ENCODE measurements around the gene ASTE1.
"Not testable (repeated sequence)": the region's sequence is repeated elsewhere in the genome, so short reads cannot be mapped to it uniquely, and the experiment has no call there.

ASTE1 gene, protein sequence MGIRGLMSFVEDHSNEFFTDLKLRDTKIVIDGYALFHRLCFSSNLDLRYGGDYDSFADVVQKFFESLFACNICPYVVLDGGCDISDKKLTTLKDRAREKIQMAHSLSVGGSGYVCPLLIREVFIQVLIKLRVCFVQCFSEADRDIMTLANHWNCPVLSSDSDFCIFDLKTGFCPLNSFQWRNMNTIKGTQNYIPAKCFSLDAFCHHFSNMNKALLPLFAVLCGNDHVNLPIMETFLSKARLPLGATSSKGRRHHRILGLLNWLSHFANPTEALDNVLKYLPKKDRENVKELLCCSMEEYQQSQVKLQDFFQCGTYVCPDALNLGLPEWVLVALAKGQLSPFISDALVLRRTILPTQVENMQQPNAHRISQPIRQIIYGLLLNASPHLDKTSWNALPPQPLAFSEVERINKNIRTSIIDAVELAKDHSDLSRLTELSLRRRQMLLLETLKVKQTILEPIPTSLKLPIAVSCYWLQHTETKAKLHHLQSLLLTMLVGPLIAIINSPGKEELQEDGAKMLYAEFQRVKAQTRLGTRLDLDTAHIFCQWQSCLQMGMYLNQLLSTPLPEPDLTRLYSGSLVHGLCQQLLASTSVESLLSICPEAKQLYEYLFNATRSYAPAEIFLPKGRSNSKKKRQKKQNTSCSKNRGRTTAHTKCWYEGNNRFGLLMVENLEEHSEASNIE

DNA sequence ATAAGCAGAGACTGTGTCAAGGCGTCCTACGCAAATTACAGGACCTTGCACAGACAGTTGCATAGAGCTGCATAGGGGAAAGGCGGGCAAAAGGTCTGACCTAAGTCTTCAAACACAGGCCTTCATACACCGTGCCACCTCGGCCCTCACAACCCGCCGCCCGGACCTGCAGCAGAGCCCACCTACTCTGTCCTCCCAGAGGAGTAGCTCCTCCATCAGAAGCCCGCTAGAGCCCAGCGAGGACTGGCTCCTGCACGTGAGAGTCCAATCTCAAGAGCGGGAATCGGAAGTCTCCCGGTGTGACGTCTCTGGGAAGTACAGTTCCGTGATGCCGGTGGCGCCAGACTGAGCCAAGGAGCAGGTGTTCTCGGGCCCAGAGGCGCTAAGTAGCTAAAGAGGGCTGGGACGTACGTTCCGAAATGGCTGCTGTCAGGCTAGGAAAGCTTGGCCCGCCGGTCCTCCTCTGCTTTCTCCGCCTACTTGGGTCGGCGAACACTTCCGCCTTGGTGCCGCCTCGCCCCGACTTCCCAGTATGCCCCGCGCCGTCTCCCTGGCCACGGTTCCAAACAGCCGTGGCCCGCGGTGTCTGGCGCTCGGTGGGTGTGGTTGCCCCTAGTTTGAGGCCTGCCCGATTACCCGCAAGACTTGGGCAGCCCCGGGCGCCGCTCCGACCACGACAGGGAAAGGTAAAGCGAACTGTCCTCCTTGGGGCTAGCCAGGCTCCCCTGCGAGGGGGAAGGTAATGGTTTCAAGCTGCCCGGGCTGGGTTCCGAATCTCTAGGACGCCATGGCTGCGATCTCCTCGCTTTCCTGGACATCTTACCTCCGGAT lies at the start of gene ASTE1, which contains the start of gene NEK11:
Gene ASTE1 (minus strand): TSS at position 505 of the 831 bp plus-strand sequence. CDS start 1,519 bp downstream, outside the sequence.
Gene NEK11 (plus strand): TSS at position 557 of the 831 bp plus-strand sequence. CDS start 2,832 bp downstream, outside the sequence.
- no peaks in the 10 kb centered on the region for H3K36me3 ChIP-seq (ENCODE audit: control insufficient read depth, insufficient read depth, low read length)
- H3K9me3 ChIP-seq (ENCODE audit: control insufficient read depth, insufficient read depth, low read length): no peaks in the 10 kb centered on the region
- peak within 1 kb of the TSS; percentile 57 for H3K9ac ChIP-seq (ENCODE audit: low read depth, low read length)
- H3K27me3 ChIP-seq (ENCODE audit: control insufficient read depth, insufficient read depth, low read length): no peaks in the 10 kb centered on the region
- no peaks in the 10 kb centered on the region for H3K4me1 ChIP-seq (ENCODE audit: control insufficient read depth, insufficient read depth, low read length)
- H3K4me3 ChIP-seq (ENCODE audit: low read depth, low read length): peak within 1 kb of the TSS; percentile 95

DNA sequence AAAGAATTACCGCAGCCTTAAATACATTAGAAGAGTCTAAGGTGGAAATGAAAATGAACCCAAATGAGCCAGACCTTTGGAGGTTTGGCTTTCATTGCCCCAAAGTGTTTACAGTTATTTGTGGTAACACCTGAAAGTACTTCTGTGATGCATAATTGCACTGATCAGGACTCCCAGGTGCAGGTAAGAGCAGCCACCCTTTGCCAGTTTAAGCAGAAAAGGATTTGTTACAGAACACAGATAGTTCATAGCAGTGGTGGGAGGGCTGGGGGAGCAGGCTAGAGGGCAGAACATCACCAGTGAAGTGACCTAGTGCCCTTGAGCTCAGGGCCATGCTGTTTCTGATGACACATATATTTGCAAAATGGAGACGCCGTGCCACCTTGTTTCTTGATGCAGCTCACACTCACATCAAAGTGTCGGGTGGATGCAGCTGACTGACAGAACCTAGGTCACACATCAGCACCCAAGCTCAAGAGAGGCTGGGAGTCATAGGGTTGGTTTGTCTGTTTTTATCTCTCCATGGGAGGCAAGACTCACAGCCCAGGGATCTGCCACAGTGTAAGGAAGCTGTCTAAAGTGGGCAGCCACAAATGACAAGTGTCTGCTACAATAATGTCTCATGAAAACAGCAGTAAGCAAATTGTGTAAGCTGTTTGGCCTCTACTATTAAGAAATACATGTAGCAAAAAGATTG lies 49.2 kb upstream of the ASTE1 start:
- H3K9ac ChIP-seq (ENCODE audit: low read depth, low read length): no peak overlapping the region
- peaks cover 18% of the 10 kb centered on the region for H3K4me1 ChIP-seq (ENCODE audit: control insufficient read depth, insufficient read depth, low read length)

DNA sequence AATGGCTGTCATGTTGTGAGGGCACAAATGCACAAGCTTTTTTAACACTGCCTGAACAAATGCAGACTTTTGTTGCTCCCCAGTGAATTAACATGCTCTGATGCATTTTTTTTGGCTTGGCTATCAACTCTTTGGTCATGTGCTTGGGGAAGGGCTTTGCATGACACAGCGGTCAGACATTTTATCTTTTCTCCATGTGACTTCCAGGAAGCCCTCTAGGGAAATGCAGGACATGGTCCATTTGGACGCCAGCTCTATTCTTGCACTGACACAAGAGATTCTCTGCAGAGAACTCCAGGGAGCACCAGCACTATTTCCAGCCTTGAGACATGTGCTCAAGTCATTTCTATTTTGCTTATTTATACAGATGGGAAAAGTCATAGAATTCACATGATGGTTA lies 46.2 kb upstream of the ASTE1 start:
- Histone ChIP-seq H3K36me3 (ENCODE audit: control insufficient read depth, insufficient read depth, low read length) (no peaks in the 10 kb centered on the region), H3K9me3 (ENCODE audit: control insufficient read depth, insufficient read depth, low read length) (no peaks in the 10 kb centered on the region), H3K4me1 (ENCODE audit: control insufficient read depth, insufficient read depth, low read length) (peaks cover 10% of the 10 kb centered on the region), H3K9ac (ENCODE audit: low read depth, low read length) (no peak overlapping the region), H3K4me3 (ENCODE audit: low read depth, low read length) (no peak overlapping the region), H3K27me3 (ENCODE audit: control insufficient read depth, insufficient read depth, low read length) (no peaks in the 10 kb centered on the region)

More for the DNA sequence above, 49.2 kb upstream of the ASTE1 start:
- Histone ChIP-seq H3K27me3 (ENCODE audit: control insufficient read depth, insufficient read depth, low read length) (no peaks in the 10 kb centered on the region), H3K9me3 (ENCODE audit: control insufficient read depth, insufficient read depth, low read length) (no peaks in the 10 kb centered on the region), H3K4me3 (ENCODE audit: low read depth, low read length) (no peak overlapping the region), H3K36me3 (ENCODE audit: control insufficient read depth, insufficient read depth, low read length) (no peaks in the 10 kb centered on the region)

DNA sequence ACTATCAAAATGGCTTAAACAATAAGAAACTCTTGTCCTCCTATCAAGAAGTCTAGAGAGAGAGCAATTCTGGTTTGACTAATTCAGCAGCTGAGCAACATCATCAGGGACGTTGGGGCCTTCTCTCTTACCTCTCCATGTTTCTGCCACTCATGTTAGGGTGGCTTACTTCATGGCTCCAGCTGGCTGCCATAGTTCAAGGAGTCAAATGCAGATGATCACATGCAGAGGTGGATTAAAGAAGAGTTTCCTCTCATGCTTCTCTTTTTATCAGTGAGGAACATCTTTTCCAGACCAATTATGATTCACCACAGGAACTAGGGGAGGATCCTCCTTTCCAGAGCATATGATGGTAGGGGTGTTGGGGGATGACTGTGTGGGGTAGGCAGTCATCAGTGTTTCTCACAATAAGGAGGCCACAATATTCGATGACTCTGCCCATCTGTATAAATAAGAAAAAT lies 45.5 kb upstream of the ASTE1 start:
- H3K4me3 ChIP-seq (ENCODE audit: low read depth, low read length): no peak overlapping the region
- no peaks in the 10 kb centered on the region for H3K36me3 ChIP-seq (ENCODE audit: control insufficient read depth, insufficient read depth, low read length)
- no peaks in the 10 kb centered on the region for H3K27me3 ChIP-seq (ENCODE audit: control insufficient read depth, insufficient read depth, low read length)
- H3K9ac ChIP-seq (ENCODE audit: low read depth, low read length): no peak overlapping the region
- H3K9me3 ChIP-seq (ENCODE audit: control insufficient read depth, insufficient read depth, low read length): no peaks in the 10 kb centered on the region
- peaks cover 3% of the 10 kb centered on the region for H3K4me1 ChIP-seq (ENCODE audit: control insufficient read depth, insufficient read depth, low read length)

DNA sequence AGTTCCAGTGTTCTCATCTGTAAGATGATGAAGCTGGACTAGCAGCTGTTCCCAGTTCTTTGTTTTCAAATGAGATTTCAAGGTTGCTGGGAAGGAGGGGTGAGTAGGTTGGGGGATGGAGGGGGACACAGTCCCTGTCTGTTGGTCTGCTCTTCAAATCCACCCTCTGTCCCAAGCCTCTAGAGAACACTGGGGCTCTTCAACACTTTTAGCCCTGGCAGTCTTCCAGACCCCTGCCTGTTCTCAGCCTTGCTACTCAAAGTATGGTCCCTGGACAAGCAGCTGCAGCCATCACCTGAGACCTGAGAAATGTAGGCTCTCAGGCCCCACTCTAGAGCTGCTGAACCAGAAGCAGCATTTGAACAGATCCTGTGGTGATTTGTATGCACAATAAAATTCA lies 41.4 kb upstream of the ASTE1 start:
- Histone ChIP-seq H3K9ac (ENCODE audit: low read depth, low read length) (no peak overlapping the region), H3K4me1 (ENCODE audit: control insufficient read depth, insufficient read depth, low read length) (no peaks in the 10 kb centered on the region)

DNA sequence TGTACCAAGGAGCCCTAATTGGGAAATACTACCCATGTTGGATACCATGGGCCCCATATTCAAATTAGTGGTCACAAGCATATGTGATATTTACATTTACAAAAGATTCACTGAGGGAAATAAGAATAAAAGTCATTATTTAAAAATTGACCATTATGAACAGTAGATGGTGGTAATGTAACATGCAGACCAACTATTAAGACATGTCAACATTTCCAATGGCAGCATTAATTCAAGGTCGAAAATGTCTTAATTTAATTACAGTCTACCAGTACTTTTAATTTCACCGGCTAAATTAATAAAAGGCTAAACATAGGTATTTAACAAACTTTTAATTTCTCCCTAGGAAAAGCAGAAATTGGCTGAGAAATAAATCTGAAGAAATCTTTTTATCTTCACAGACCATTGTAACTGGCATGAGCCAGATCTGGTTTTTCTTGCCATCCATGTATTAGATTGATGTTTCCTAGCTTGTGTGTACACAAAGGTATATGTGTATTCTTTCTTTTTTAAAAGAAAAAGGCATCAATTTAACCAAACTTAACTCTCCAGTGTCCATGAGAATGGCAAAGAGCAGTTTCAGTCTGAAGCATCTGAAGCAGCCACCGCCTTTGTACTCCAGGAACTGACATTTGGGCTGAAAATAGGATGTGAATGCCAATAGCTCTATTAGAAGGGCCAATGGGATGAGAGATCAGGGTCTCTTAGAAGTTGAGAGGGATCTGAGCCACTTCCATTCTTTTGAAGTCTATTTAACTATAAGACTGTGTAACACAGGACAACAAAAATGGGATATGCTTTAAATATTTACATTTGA lies 26.6 kb upstream of the ASTE1 start:
- Histone ChIP-seq H3K27me3 (ENCODE audit: control insufficient read depth, insufficient read depth, low read length) (no peaks in the 10 kb centered on the region), H3K4me3 (ENCODE audit: low read depth, low read length) (no peak overlapping the region), H3K9me3 (ENCODE audit: control insufficient read depth, insufficient read depth, low read length) (no peaks in the 10 kb centered on the region), H3K9ac (ENCODE audit: low read depth, low read length) (no peak overlapping the region), H3K4me1 (ENCODE audit: control insufficient read depth, insufficient read depth, low read length) (peaks cover 3% of the 10 kb centered on the region), H3K36me3 (ENCODE audit: control insufficient read depth, insufficient read depth, low read length) (no peaks in the 10 kb centered on the region)

More for the DNA sequence above, 41.4 kb upstream of the ASTE1 start:
- no peaks in the 10 kb centered on the region for H3K27me3 ChIP-seq (ENCODE audit: control insufficient read depth, insufficient read depth, low read length)
- H3K4me3 ChIP-seq (ENCODE audit: low read depth, low read length): no peak overlapping the region
- no peaks in the 10 kb centered on the region for H3K9me3 ChIP-seq (ENCODE audit: control insufficient read depth, insufficient read depth, low read length)
- H3K36me3 ChIP-seq (ENCODE audit: control insufficient read depth, insufficient read depth, low read length): no peaks in the 10 kb centered on the region

DNA sequence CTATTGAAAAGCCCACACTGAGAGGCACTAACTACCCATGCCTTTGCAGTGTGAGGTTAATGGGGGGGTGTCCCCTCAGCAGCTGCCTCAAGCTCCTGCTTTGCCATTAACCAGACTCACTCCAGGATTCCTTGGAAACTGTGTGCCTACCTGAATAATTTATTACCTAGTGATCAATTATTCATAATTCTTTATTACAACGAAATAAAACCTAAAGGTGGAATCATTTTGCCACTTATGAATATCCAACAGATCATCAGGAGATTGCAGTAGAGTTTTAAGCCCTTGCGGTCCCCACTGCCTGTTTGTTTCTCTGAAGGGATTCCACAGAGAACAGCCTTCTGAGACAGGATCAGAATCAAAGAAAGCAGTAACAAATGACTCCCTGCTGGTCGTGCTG lies 23.4 kb upstream of the ASTE1 start:
- Histone ChIP-seq H3K36me3 (ENCODE audit: control insufficient read depth, insufficient read depth, low read length) (no peaks in the 10 kb centered on the region), H3K4me3 (ENCODE audit: low read depth, low read length) (no peak overlapping the region), H3K9me3 (ENCODE audit: control insufficient read depth, insufficient read depth, low read length) (no peaks in the 10 kb centered on the region), H3K4me1 (ENCODE audit: control insufficient read depth, insufficient read depth, low read length) (peaks cover 3% of the 10 kb centered on the region), H3K9ac (ENCODE audit: low read depth, low read length) (no peak overlapping the region), H3K27me3 (ENCODE audit: control insufficient read depth, insufficient read depth, low read length) (no peaks in the 10 kb centered on the region)

DNA sequence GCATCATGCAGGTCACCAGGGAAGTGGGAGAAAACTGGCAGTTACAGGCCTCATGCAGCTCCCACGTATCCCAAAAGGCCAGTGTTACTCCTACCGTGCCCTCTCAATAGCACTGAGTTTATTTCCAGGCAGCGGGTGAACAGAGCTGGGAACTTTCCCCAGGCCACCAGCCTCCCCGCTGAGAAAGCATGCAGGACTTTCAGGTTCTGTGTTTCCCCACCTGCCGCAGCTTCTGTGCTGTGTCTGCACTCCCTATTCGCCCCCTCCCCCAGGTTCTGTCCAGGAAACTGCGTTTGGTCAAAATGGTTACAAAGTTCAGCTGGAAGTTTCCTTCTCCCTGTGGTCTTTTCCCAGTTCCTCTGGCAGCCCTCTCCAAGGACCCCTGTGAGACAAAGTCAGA lies 21.4 kb upstream of the ASTE1 start:
- no peaks in the 10 kb centered on the region for H3K27me3 ChIP-seq (ENCODE audit: control insufficient read depth, insufficient read depth, low read length)
- H3K36me3 ChIP-seq (ENCODE audit: control insufficient read depth, insufficient read depth, low read length): no peaks in the 10 kb centered on the region
- no peaks in the 10 kb centered on the region for H3K9me3 ChIP-seq (ENCODE audit: control insufficient read depth, insufficient read depth, low read length)
- peaks cover 3% of the 10 kb centered on the region for H3K4me1 ChIP-seq (ENCODE audit: control insufficient read depth, insufficient read depth, low read length)
- H3K9ac ChIP-seq (ENCODE audit: low read depth, low read length): no peak overlapping the region
- H3K4me3 ChIP-seq (ENCODE audit: low read depth, low read length): peak overlapping the region; percentile 13

DNA sequence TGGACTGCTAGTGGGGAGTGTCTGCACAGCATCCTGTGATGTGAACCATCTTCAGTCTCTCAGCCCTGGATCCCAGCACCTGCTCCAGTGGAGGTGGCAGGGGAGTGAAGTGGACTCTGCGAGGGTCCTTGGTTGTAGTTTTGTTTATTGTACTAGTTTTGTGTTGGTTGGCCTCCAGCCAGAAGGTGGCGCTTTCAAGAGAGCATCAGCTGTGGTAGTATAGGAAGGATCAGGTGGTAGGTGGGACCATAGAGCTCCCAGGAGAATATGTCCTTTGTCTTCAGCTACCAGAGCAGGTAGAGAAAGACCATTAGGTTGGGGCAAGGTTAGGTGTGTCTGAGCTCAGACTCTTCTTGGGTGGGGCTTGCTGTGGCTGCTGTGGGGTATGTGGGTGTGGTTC lies 21.0 kb upstream of the ASTE1 start:
- Histone ChIP-seq H3K27me3 (ENCODE audit: control insufficient read depth, insufficient read depth, low read length) (no peaks in the 10 kb centered on the region), H3K36me3 (ENCODE audit: control insufficient read depth, insufficient read depth, low read length) (no peaks in the 10 kb centered on the region), H3K4me3 (ENCODE audit: low read depth, low read length) (peak overlapping the region; percentile 13), H3K9me3 (ENCODE audit: control insufficient read depth, insufficient read depth, low read length) (no peaks in the 10 kb centered on the region), H3K4me1 (ENCODE audit: control insufficient read depth, insufficient read depth, low read length) (peaks cover 3% of the 10 kb centered on the region), H3K9ac (ENCODE audit: low read depth, low read length) (no peak overlapping the region)

DNA sequence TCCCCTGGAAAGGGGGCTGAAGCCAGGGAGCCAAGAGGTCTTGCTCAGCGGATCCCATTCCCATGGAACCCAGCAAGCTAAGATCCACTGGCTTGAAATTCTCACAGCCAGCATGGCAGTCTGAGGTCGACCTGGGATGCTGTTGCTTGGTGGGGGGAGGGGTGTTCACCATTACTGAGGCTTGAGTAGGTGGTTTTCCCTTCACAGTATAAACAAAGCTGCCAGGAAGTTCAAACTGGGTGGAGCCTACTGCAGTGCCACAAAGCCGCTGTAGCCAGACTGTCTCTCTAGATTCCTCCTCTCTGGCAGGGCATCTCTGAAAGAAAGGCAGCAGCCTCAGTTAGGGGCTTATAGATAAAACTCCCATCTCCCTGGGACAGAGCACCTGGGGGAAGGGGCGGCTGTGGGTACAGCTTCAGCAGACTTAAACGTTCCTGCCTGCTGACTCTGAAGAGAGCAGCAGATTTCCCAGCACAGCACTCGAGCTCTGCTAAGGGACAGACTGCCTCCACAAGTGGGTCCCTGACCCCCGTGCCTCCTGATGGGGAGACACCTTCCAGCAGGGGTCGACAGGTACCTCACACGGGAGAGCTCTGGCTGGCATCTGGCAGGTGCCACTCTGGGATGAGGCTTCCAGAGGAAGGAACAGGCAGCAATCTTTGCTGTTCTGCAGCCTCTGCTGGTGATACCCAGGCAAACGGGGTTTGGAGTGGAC lies 15.8 kb upstream of the ASTE1 start:
- H3K9ac ChIP-seq (ENCODE audit: low read depth, low read length); H3K4me1 ChIP-seq (ENCODE audit: control insufficient read depth, insufficient read depth, low read length); H3K36me3 ChIP-seq (ENCODE audit: control insufficient read depth, insufficient read depth, low read length); H3K4me3 ChIP-seq (ENCODE audit: low read depth, low read length); H3K9me3 ChIP-seq (ENCODE audit: control insufficient read depth, insufficient read depth, low read length); H3K27me3 ChIP-seq (ENCODE audit: control insufficient read depth, insufficient read depth, low read length): not testable (repeated sequence)
